ENCODE data around the gene PTPRS. TPM values are rescaled to one million over a fixed set of nuclear protein-coding genes. Genes with fewer than 3 reads are reported as not detected.

Gene PTPRS
- total RNA-seq, 4 donors from 2014 or later = 446 to 795 (median 529) TPM

- no peak for TF ChIP-seq CTCF (IDR thresholded peaks at IDR 0.05)
- peaks cover 0 to 53% (median 9%) of the 10 kb centered on the region in 4 donors for H3K9me3 ChIP-seq
- no peaks in the 10 kb centered on the region for H3K36me3 ChIP-seq
- no peak for DNase-seq (ENCODE audit: low spot score in 2 of 2)
- no peak overlapping the region for H3K27ac ChIP-seq
- 84 to 88% methylated on average over 9 of the region's 9 CpGs for WGBS, 2 donors
- no peaks in the 10 kb centered on the region for H3K4me1 ChIP-seq
- no peaks in the 10 kb centered on the region for H3K27me3 ChIP-seq
- H3K4me3 ChIP-seq = no peak overlapping the region
Observed at GRCh38 chr19:5380215-5380919, 39.8 kb upstream of the PTPRS start.

GRCh38 chr19:5376928-5377327 is 36.3 kb upstream of the PTPRS start:
- Histone ChIP-seq H3K9me3 (peaks cover 0 to 19% (median 3%) of the 10 kb centered on the region in 4 donors), H3K4me3 (no peak overlapping the region), H3K27ac (no peak overlapping the region), H3K36me3 (no peaks in the 10 kb centered on the region), H3K27me3 (peaks cover 0 to 2% of the 10 kb centered on the region in 2 donors), H3K4me1 (no peaks in the 10 kb centered on the region)
- 87 to 89% methylated on average over 4 of the region's 4 CpGs for WGBS, 2 donors
- DNase-seq (ENCODE audit: low spot score in 2 of 2) = no peak
- TF ChIP-seq CTCF (IDR thresholded peaks at IDR 0.05) (no peak), EP300 (IDR thresholded peaks at IDR 0.05) (no peak), POLR2A (IDR thresholded peaks at IDR 0.05) (no peak)

GRCh38 chr19:5372572-5373200 is 32.1 kb upstream of the PTPRS start:
- H3K4me3 ChIP-seq = no peak overlapping the region
- no peaks in the 10 kb centered on the region for H3K9me3 ChIP-seq
- no peaks in the 10 kb centered on the region for H3K4me1 ChIP-seq
- H3K27me3 ChIP-seq = peaks cover 0 to 10% of the 10 kb centered on the region in 2 donors
- no peaks in the 10 kb centered on the region for H3K36me3 ChIP-seq
- no peak for TF ChIP-seq EP300 (IDR thresholded peaks at IDR 0.05)
- no peak for TF ChIP-seq CTCF (IDR thresholded peaks at IDR 0.05)
- TF ChIP-seq POLR2A (IDR thresholded peaks at IDR 0.05) = no peak
- H3K27ac ChIP-seq = no peak overlapping the region
- 90 to 94% methylated on average over 4 of the region's 4 CpGs for WGBS, 2 donors
- DNase-seq (ENCODE audit: low spot score in 2 of 2) = no peak

- Histone ChIP-seq H3K4me1 (no peaks in the 10 kb centered on the region), H3K27ac (no peak overlapping the region), H3K4me3 (no peak overlapping the region), H3K9me3 (no peaks in the 10 kb centered on the region), H3K36me3 (no peaks in the 10 kb centered on the region), H3K27me3 (peaks cover 0 to 8% of the 10 kb centered on the region in 2 donors)
- no peak for TF ChIP-seq EP300 (IDR thresholded peaks at IDR 0.05)
- TF ChIP-seq CTCF (IDR thresholded peaks at IDR 0.05) = peak in 4 of 5 experiments; percentile 8 to 33 (median 14)
- 31 to 36% methylated on average over 8 of the region's 8 CpGs for WGBS, 2 donors
- DNase-seq (ENCODE audit: low spot score in 2 of 2) = no peak
Observed at GRCh38 chr19:5369962-5370367, 29.4 kb upstream of the PTPRS start.

GRCh38 chr19:5369304-5369703 is 28.7 kb upstream of the PTPRS start:
- H3K36me3 ChIP-seq = no peaks in the 10 kb centered on the region
- TF ChIP-seq POLR2A (IDR thresholded peaks at IDR 0.05) (no peak), CTCF (IDR thresholded peaks at IDR 0.05) (no peak), EP300 (IDR thresholded peaks at IDR 0.05) (no peak)
- no peaks in the 10 kb centered on the region for H3K4me1 ChIP-seq
- no peaks in the 10 kb centered on the region for H3K9me3 ChIP-seq
- no peak for DNase-seq (ENCODE audit: low spot score in 2 of 2)
- H3K27me3 ChIP-seq = peaks cover 0 to 8% of the 10 kb centered on the region in 2 donors
- WGBS, 2 donors = 92 to 95% methylated on average over 5 of the region's 5 CpGs
- no peak overlapping the region for H3K4me3 ChIP-seq
- H3K27ac ChIP-seq = no peak overlapping the region

All from tibial nerve (tissue), 4 donors.